ENCODE data around the gene NPEPL1. TPM values are rescaled to one million over a fixed set of nuclear protein-coding genes. Genes with fewer than 3 reads are reported as not detected.
A peak's percentile ranks its signal among the peaks of the same experiment; 100 is the strongest.
"Not testable (repeated sequence)": the region's sequence is repeated elsewhere in the genome, so short reads cannot be mapped to it uniquely, and the experiment has no call there.

The NPEPL1 gene
- 10.2 to 32.8 TPM (median 31.3 TPM) in 3 replicates for total RNA-seq
- long read RNA-seq, transcript NPEPL1-201 (12 exons, 2,378 nt): major isoform, 73 of 83 reads
- long read RNA-seq, partial matches to known transcripts: 6 of 83 reads
- long read RNA-seq, other reads (novel, unspliced or antisense): 4 of 83 reads

- H3K9me3 Mint-ChIP-seq (ENCODE audit: low read depth): no peaks in the 10 kb centered on the region
- H3K27ac Mint-ChIP-seq (ENCODE audit: unreplicated experiment): peak within 1 kb of the TSS; percentile 79
- no peak for DNase-seq (ENCODE audit: low spot score)
- H3K4me3 Mint-ChIP-seq (ENCODE audit: unreplicated experiment): peak within 1 kb of the TSS; percentile 61
- peaks cover 43% of the 10 kb centered on the region for H3K4me1 Mint-ChIP-seq (ENCODE audit: low read depth)
- peaks cover 1% of the 10 kb centered on the region for H3K36me3 Mint-ChIP-seq (ENCODE audit: low read depth)
- TF ChIP-seq CTCF (IDR thresholded peaks at IDR 0.05): no peak
- no peaks in the 10 kb centered on the region for H3K27me3 Mint-ChIP-seq (ENCODE audit: low read depth)
Measured at GRCh38 chr20:58692579-58693225, at the start of gene NPEPL1. TSS of gene NPEPL1 (plus strand) at chr20:58692800. CDS start at chr20:58692901, 101 bp downstream.

GRCh38 chr20:58642896-58643295 is 49.7 kb upstream of the NPEPL1 start:
- not testable (repeated sequence) for H3K27me3 Mint-ChIP-seq (ENCODE audit: low read depth); H3K36me3 Mint-ChIP-seq (ENCODE audit: low read depth); DNase-seq (ENCODE audit: low spot score); H3K4me3 Mint-ChIP-seq (ENCODE audit: unreplicated experiment); H3K9me3 Mint-ChIP-seq (ENCODE audit: low read depth); H3K27ac Mint-ChIP-seq (ENCODE audit: unreplicated experiment)
- H3K4me1 Mint-ChIP-seq (ENCODE audit: low read depth): peaks cover 25% of the 10 kb centered on the region

GRCh38 chr20:58645412-58645968 is 47.1 kb upstream of the NPEPL1 start:
- H3K36me3 Mint-ChIP-seq (ENCODE audit: low read depth): no peaks in the 10 kb centered on the region

GRCh38 chr20:58646257-58646656 is 46.3 kb upstream of the NPEPL1 start:
- Mint-ChIP-seq H3K36me3 (ENCODE audit: low read depth) (no peaks in the 10 kb centered on the region), H3K27ac (ENCODE audit: unreplicated experiment) (no peak overlapping the region), H3K27me3 (ENCODE audit: low read depth) (no peaks in the 10 kb centered on the region), H3K4me3 (ENCODE audit: unreplicated experiment) (no peak overlapping the region), H3K9me3 (ENCODE audit: low read depth) (no peaks in the 10 kb centered on the region), H3K4me1 (ENCODE audit: low read depth) (peaks cover 34% of the 10 kb centered on the region)
- DNase-seq (ENCODE audit: low spot score): no peak
- TF ChIP-seq CTCF (IDR thresholded peaks at IDR 0.05): no peak

More at GRCh38 chr20:58645412-58645968, 47.1 kb upstream of the NPEPL1 start:
- TF ChIP-seq CTCF (IDR thresholded peaks at IDR 0.05): no peak
- no peak overlapping the region for H3K27ac Mint-ChIP-seq (ENCODE audit: unreplicated experiment)
- no peaks in the 10 kb centered on the region for H3K9me3 Mint-ChIP-seq (ENCODE audit: low read depth)
- peaks cover 34% of the 10 kb centered on the region for H3K4me1 Mint-ChIP-seq (ENCODE audit: low read depth)
- H3K4me3 Mint-ChIP-seq (ENCODE audit: unreplicated experiment): no peak overlapping the region
- no peak for DNase-seq (ENCODE audit: low spot score)
- H3K27me3 Mint-ChIP-seq (ENCODE audit: low read depth): no peaks in the 10 kb centered on the region

GRCh38 chr20:58646703-58647102 is 45.9 kb upstream of the NPEPL1 start:
- Mint-ChIP-seq H3K9me3 (ENCODE audit: low read depth) (no peaks in the 10 kb centered on the region), H3K4me3 (ENCODE audit: unreplicated experiment) (no peak overlapping the region), H3K27me3 (ENCODE audit: low read depth) (no peaks in the 10 kb centered on the region), H3K4me1 (ENCODE audit: low read depth) (peaks cover 34% of the 10 kb centered on the region), H3K27ac (ENCODE audit: unreplicated experiment) (no peak overlapping the region), H3K36me3 (ENCODE audit: low read depth) (no peaks in the 10 kb centered on the region)
- no peak for TF ChIP-seq CTCF (IDR thresholded peaks at IDR 0.05)
- no peak for DNase-seq (ENCODE audit: low spot score)
